Mesendoderm (in vitro differentiated cells): Measurements from ENCODE around the gene PFKFB1.

Source experiments
- DNase-seq: peaks from one replicate; pipeline ENCODE4 v3.0.0; 2013
- H2AK5ac ChIP-seq: 2 replicates; pipeline ENCODE4 v1.6.1; 2013; ENCODE audit warnings: low read length, inconsistent platforms
- H2BK120ac ChIP-seq: 2 replicates; pipeline ENCODE4 v1.6.1; 2013; ENCODE audit warnings: low read depth, mild to moderate bottlenecking, low read length, moderate library complexity, mixed read lengths
- H2BK15ac ChIP-seq: replicated peaks from 2 replicates; pipeline ENCODE4 v1.6.1; 2013; ENCODE audit warnings: low read depth, mild to moderate bottlenecking, moderate library complexity
- H2BK5ac ChIP-seq: 2 replicates; pipeline ENCODE4 v1.6.1; 2013; ENCODE audit warnings: low read length, inconsistent platforms
- H3K18ac ChIP-seq: 2 replicates; pipeline ENCODE4 v1.6.1; 2013; ENCODE audit warnings: mild to moderate bottlenecking, low read length, mixed read lengths
- H3K23ac ChIP-seq: one replicate; pipeline ENCODE4 v1.6.1; 2013; ENCODE audit warnings: low read length
- H3K27ac ChIP-seq: 2 replicates; pipeline ENCODE4 v1.5.1; 2013; ENCODE audit warnings: low read depth, mild to moderate bottlenecking, inconsistent platforms, low read length, moderate library complexity
- H3K27me3 ChIP-seq: 2 replicates; pipeline ENCODE4 v1.6.1; 2013; ENCODE audit warnings: low read length, control low read depth, mild to moderate bottlenecking, inconsistent platforms; ENCODE audit not compliant: insufficient read depth, poor library complexity
- H3K36me3 ChIP-seq: 2 replicates; pipeline ENCODE4 v1.6.1; 2013; ENCODE audit warnings: low read length, inconsistent platforms; ENCODE audit not compliant: control insufficient read depth, insufficient read depth
- H3K4ac ChIP-seq: one replicate; pipeline ENCODE4 v1.6.1; 2013; ENCODE audit warnings: low read depth, mild to moderate bottlenecking, low read length, moderate library complexity
- H3K4me1 ChIP-seq: 2 replicates; pipeline ENCODE4 v1.6.1; 2013; ENCODE audit warnings: low read depth, low read length, inconsistent platforms; ENCODE audit not compliant: control insufficient read depth
- H3K4me2 ChIP-seq: 2 replicates; pipeline ENCODE4 v1.6.1; 2013; ENCODE audit warnings: low read length
- H3K4me3 ChIP-seq: 2 replicates; pipeline ENCODE4 v1.5.1; 2013; ENCODE audit warnings: mild to moderate bottlenecking, low read length
- H3K56ac ChIP-seq: one replicate; pipeline ENCODE4 v1.6.1; 2013; ENCODE audit warnings: low read length
- H3K79me1 ChIP-seq: 2 replicates; pipeline ENCODE4 v1.6.1; 2013; ENCODE audit warnings: low read length, inconsistent platforms
- H3K79me2 ChIP-seq: 2 replicates; pipeline ENCODE4 v1.6.1; 2013; ENCODE audit warnings: mild to moderate bottlenecking, low read length; ENCODE audit not compliant: control insufficient read depth, insufficient read depth
- H3K9ac ChIP-seq: 2 replicates; pipeline ENCODE4 v1.6.1; 2013; ENCODE audit warnings: low read length, inconsistent platforms
- H4K5ac ChIP-seq: one replicate; pipeline ENCODE4 v1.6.1; 2013; ENCODE audit warnings: low read length
- H4K8ac ChIP-seq: one replicate; pipeline ENCODE4 v1.6.1; 2013; ENCODE audit warnings: low read depth, mild to moderate bottlenecking, control low read depth, low read length, moderate library complexity
- WGBS: extraction: QIAGEN DNeasy Blood & Tissue Kit; methylation state at CpG from one replicate; pipeline ENCODE4 v1.1.7; 2013; ENCODE audit warnings: low lambda C conversion rate, missing lambda C conversion rate; ENCODE audit not compliant: insufficient coverage; ENCODE audit errors: extremely low coverage; 5-methylcytosine and 5-hydroxymethylcytosine counted together

The PFKFB1 gene

GRCh38 chrX:54930291-54931049 lies 63.5 kb downstream of the PFKFB1 start:
- Histone ChIP-seq H3K36me3 (peaks cover 2% of the 10 kb centered on the region), H3K79me1 (no peaks in the 10 kb centered on the region), H3K4me1 (no peaks in the 10 kb centered on the region), H2BK120ac (no peak overlapping the region), H3K23ac (no peak overlapping the region), H3K18ac (no peak overlapping the region), H3K4me2 (no peak overlapping the region), H3K4me3 (no peak overlapping the region), H2BK15ac (no peak overlapping the region), H2BK5ac (no peak overlapping the region), H2AK5ac (no peak overlapping the region), H3K4ac (no peak overlapping the region), H3K27me3 (no peaks in the 10 kb centered on the region), H4K8ac (no peak overlapping the region), H3K56ac (no peak overlapping the region), H3K79me2 (no peaks in the 10 kb centered on the region), H3K27ac (no peak overlapping the region), H3K9ac (no peak overlapping the region), H4K5ac (no peak overlapping the region)
- no peak for DNase-seq
- WGBS = no CpG with 5 or more reads among the region's 17 CpGs

- Histone ChIP-seq H3K4me3 (no peak overlapping the region), H3K4ac (no peak overlapping the region), H3K79me1 (no peaks in the 10 kb centered on the region), H2BK5ac (no peak overlapping the region), H2BK120ac (no peak overlapping the region), H3K18ac (no peak overlapping the region), H3K9ac (no peak overlapping the region), H4K8ac (no peak overlapping the region), H4K5ac (no peak overlapping the region), H3K23ac (no peak overlapping the region), H3K27me3 (no peaks in the 10 kb centered on the region), H3K27ac (no peak overlapping the region), H3K36me3 (peaks cover 3% of the 10 kb centered on the region), H2BK15ac (no peak overlapping the region), H3K4me1 (no peaks in the 10 kb centered on the region), H2AK5ac (no peak overlapping the region), H3K56ac (no peak overlapping the region), H3K79me2 (no peaks in the 10 kb centered on the region), H3K4me2 (no peak overlapping the region)
- WGBS = no CpG with 5 or more reads among the region's 3 CpGs
- no peak for DNase-seq
These were observed 65.1 kb downstream of the PFKFB1 start for GRCh38 chrX:54928876-54929275.

DNA sequence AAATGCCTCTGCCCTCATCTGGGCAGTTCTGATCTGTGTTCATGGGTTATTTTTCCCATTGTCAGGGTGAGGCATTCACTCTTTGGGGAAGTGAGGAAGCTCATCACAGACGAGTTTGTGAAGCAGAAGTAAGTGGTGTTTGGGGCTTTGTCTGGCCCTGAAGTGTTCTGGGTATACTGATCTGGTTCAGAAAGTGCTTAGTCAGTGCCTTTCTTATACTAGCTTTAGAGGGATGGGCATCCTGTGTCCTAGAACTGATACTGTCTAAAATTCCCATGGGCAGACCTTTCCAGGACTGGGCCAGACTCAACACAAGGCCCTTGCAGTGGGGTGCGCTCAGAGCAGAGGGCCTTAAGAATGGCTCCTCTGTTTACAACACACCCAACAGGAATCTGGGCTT lies 67.0 kb downstream of the PFKFB1 start:
- H3K4me2 ChIP-seq = no peak overlapping the region
- peaks cover 3% of the 10 kb centered on the region for H3K79me1 ChIP-seq
- WGBS = no CpG with 5 or more reads among the region's 2 CpGs
- H2BK15ac ChIP-seq = no peak overlapping the region
- DNase-seq = no peak
- no peak overlapping the region for H2BK120ac ChIP-seq
- H3K4me3 ChIP-seq = no peak overlapping the region
- H3K4ac ChIP-seq = no peak overlapping the region
- no peak overlapping the region for H3K56ac ChIP-seq
- H4K8ac ChIP-seq = no peak overlapping the region
- peaks cover under 1% of the 10 kb centered on the region for H3K79me2 ChIP-seq
- H2BK5ac ChIP-seq = no peak overlapping the region
- H3K18ac ChIP-seq = no peak overlapping the region
- no peak overlapping the region for H3K27ac ChIP-seq
- H3K36me3 ChIP-seq = peaks cover 3% of the 10 kb centered on the region
- H2AK5ac ChIP-seq = no peak overlapping the region
- H3K23ac ChIP-seq = no peak overlapping the region
- no peaks in the 10 kb centered on the region for H3K27me3 ChIP-seq
- H4K5ac ChIP-seq = no peak overlapping the region
- no peak overlapping the region for H3K9ac ChIP-seq
- no peaks in the 10 kb centered on the region for H3K4me1 ChIP-seq

- Histone ChIP-seq H3K4ac (no peak overlapping the region), H3K9ac (no peak overlapping the region), H3K23ac (no peak overlapping the region), H3K4me2 (no peak overlapping the region), H3K36me3 (peaks cover 1% of the 10 kb centered on the region), H2BK15ac (no peak overlapping the region), H4K5ac (no peak overlapping the region), H3K18ac (no peak overlapping the region), H4K8ac (no peak overlapping the region), H3K4me1 (no peaks in the 10 kb centered on the region), H2BK5ac (no peak overlapping the region), H2BK120ac (no peak overlapping the region), H3K79me2 (peaks cover 4% of the 10 kb centered on the region), H3K27me3 (no peaks in the 10 kb centered on the region), H3K27ac (no peak overlapping the region), H2AK5ac (no peak overlapping the region), H3K79me1 (peaks cover 3% of the 10 kb centered on the region), H3K4me3 (no peak overlapping the region), H3K56ac (no peak overlapping the region)
- no peak for DNase-seq
- no CpG with 5 or more reads among the region's 7 CpGs for WGBS
These were observed 70.6 kb downstream of the PFKFB1 start for GRCh38 chrX:54923376-54923775.

DNA sequence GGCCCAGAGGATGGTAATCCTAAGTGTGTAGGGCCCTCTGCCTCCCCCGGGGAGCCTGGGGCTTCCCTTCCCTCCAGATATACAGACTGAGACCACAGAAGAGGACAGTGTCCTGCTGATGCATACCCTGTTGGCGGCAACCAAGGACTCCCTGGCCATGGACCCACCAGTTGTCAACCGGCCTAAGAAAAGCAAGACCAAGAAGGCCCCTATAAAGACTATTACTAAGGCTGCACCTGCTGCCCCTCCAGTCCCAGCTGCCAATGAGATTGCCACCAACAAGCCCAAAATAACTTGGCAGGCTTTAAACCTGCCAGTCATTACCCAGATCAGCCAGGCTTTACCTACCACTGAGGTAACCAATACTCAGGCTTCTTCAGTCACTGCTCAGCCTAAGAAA lies 71.4 kb downstream of the PFKFB1 start:
- Histone ChIP-seq H3K36me3 (peaks cover 1% of the 10 kb centered on the region), H3K79me1 (peaks cover 3% of the 10 kb centered on the region), H3K4me1 (no peaks in the 10 kb centered on the region), H2AK5ac (no peak overlapping the region), H3K27ac (no peak overlapping the region), H3K4ac (no peak overlapping the region), H3K4me2 (no peak overlapping the region), H3K56ac (no peak overlapping the region), H3K79me2 (peaks cover 4% of the 10 kb centered on the region), H3K27me3 (no peaks in the 10 kb centered on the region), H3K9ac (no peak overlapping the region), H2BK15ac (no peak overlapping the region), H2BK5ac (no peak overlapping the region), H4K8ac (no peak overlapping the region), H3K4me3 (no peak overlapping the region), H2BK120ac (no peak overlapping the region), H3K18ac (no peak overlapping the region), H3K23ac (no peak overlapping the region), H4K5ac (no peak overlapping the region)
- DNase-seq = no peak
- no CpG with 5 or more reads among the region's 3 CpGs for WGBS
